HG02885 (cell line): ENCODE measurements around the gene CYB5B.

ENCODE experiments used
- ATAC-seq: cut with Tn5 transposase; IDR thresholded peaks from one replicate; pipeline ENCODE4 v1.9.1; 2021; ENCODE audit warnings: mild to moderate bottlenecking; ENCODE audit not compliant: unreplicated experiment, poor library complexity

The CYB5B gene

GRCh38 chr16:69511651-69512050 is 87.2 kb downstream of the CYB5B start:
- ATAC-seq: no peak

DNA sequence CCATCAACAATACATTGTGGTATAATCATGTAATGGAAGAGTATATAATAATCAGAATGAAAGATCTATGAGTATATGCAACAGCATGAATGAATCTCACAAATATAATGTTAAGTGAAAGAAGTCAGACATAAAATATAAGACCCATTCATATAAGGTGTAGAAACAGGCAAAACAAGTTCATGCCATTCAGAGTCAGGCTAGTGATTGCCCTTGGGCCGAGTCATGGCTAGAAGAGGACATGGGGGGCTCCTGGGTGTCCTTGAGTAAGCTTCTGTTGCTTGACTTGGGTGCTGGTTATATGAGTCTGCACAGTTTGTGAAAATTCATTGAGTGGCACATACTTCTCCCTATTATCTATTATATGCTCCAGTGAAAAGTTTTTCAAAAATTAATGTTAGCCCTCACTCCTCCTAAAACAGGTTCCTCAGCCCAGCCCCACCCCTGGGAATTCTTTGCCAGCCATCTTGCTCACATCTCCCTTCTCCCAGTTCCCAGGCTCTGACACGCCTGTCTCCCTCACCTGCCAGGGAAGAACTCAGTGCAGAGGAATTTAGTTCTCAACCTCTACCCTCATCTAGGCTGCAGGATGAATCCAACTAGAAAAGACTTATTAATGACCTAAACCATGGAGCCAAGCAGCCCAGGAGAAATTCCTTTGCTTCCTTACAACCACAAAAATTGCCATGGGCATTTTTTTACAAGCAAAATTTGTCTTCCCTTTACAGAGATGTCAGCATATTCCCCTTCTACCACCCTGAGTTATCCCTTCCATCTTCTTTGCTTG is 89.0 kb downstream of the CYB5B start:
- no peak for ATAC-seq

DNA sequence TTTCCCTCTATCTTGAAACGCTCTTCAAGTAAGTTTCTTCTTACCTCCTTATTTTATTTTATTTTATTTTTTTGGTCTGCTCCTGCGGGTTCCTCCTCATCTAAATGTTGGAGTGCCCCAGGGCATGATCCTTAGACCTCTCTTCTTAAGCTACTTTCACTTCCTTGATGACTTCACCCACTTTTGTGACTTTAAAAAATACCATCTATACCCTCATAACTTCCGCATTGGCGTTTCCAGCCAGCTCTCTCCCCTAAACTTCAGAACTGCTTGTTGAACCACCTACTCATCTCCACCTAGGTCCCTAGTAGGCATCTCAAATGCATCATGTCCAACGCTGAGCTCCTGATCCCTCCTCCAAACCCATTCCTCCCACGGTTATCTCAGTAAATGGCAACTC is 89.9 kb downstream of the CYB5B start:
- ATAC-seq: no peak
